DMS53 treated with DMSO at 0.1 percent for 48 hours (cell line): Measurements from ENCODE around the gene PRDM11.
"Not testable (repeated sequence)": the region's sequence is repeated elsewhere in the genome, so short reads cannot be mapped to it uniquely, and the experiment has no call there.

ENCODE experiments used
- DNase-seq: peaks from one replicate; lab custom pipeline; 2025; ENCODE audit not compliant: unreplicated experiment; lab: John Stamatoyannopoulos, UW

Gene PRDM11

DNA sequence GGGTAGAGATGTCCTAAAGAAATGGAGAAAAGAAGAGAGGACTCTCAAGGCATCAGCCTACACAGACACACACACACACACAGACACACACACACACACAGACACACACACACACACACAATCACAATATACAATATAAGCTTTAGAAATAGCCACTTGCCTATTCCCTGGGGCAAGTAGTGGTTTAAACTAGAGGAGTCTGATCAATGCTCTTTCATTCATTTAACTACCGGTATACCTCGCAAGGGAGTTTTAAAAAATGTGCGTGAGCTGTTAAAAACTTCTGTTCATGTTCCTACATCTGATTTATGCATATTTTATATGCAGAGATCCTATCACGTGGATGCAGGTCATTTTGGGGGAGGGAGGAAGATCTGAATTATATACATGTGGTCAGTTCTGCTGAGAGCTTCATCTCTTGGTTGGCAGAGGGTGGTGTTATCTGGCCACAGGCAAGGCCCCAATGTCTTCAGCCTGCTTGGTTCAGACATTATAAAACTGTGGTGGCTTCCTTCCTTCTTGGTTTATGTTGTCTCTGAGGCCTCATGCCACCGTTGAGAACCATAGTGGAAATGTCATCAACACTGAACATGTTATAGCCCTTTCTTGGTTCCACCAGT, 83.1 kb downstream of the PRDM11 start:
- DNase-seq: no peak

DNA sequence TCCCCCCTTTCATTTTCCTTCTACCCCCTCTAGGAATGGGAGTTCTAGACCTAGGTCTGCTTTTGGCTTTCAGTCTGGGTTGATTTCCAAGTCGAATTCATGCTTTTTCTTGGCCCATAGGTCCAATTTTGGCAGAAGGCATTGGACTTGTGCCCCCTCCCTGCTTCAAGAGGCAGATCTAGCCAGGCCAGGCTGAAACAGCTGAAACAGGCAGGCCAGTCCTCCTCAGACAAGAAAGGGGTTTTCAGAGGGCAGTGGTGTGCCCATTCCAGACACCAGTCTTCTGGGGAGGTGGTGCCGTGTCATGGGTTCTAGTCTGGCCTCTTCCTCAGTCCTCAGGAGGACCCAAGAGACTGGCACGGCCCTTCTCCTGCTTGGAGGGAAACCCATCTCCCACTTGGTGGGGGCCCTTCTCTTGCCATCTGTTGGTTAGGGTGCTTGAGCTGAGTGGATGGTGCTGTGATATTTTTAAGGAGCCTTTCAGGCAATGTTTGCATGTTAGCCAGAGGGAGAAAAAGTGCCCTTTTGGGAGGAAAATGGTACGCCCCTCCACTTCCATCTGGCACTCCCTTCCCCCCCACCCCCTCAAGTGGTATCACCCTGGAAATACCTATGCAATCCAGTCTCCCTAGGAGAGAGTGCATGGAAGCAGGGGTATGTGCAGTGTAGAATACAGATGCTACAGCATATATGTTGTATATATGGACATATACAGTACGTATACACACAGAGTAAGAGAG, 86.1 kb downstream of the PRDM11 start:
- DNase-seq: no peak

DNA sequence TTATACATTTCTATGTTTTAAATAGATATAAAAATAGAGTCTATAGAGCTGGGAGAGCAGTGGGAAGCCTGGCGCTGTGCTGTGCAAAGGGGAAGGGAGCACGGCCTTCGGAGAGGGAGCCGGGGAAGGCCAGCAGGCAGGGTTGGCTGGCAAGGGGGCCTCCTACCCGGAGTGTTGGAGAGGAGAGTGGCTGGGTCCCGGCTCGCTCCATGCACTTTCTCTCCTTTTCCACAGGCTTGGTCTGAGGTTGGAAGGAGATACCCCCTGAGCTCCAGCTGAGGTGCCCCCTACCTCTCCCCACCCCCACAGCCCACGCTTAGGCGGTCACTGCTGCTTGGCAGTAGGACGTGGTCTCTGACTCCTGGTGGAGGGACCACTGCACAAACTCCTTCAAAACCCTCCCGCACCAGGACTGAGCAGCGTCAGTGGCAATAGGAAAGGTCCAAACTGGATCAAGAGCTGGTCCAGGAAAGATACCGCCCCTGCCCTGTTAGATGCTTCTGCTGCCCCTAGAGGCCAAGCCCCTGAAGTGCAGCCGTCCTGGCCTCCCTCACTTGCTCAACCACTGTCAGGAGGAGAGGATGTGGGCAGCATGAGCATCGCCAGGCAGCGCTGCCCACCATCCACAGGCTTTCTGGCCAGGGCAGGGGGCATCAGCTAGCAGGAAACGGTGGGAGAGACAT, 86.8 kb downstream of the PRDM11 start:
- DNase-seq: peak; percentile 21

DNA sequence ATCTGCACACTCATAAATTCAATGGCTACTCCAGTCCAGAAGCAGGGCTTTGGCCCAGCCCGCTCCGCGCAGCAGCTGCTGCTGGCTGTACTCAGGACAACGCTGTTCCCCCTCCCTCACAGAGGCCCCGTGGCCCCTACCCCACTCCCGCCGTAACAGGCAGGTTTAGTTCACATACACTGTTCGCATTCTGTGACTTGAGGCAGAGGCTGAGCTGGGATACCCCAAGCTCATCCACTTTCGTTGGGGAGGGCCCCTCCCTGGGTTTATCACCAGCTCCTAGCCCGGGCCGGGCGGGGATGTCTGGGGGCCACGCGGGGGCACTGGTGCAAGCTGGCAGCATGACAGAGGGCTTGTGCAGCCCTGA, 87.3 kb downstream of the PRDM11 start:
- DNase-seq: no peak

DNA sequence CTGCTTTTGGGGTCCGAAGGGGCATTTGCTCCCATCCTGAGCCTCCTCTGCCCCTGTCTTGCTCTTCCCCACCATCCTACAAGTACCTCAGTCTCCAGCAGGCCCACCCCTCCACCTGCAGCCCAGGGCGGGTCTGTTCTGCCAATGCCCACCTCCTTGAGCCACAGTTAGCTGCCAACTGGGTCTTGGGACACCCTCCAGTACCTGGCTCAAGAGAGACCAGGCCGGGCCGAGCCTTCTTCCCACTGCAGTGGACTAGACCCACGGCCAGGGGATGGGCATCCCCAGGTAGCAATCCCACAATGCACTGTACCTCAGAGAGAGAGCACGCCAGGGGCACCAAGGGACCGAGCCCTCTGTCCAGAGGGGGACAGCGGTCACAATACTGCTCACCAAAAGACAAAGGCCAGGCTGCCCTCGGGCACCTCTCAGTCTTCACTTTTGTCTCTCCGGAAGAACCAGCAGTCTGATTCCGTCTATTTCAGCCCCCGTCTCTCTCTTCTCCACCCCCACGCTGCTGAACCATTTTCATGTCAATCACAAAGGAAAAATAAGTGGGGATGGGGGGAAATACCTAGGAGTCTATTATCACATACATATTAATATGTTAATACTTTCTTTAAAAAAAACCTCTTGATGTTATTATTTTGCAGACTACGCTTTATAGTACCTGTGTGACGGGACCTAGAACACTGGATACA, 88.0 kb downstream of the PRDM11 start:
- DNase-seq: no peak

DNA sequence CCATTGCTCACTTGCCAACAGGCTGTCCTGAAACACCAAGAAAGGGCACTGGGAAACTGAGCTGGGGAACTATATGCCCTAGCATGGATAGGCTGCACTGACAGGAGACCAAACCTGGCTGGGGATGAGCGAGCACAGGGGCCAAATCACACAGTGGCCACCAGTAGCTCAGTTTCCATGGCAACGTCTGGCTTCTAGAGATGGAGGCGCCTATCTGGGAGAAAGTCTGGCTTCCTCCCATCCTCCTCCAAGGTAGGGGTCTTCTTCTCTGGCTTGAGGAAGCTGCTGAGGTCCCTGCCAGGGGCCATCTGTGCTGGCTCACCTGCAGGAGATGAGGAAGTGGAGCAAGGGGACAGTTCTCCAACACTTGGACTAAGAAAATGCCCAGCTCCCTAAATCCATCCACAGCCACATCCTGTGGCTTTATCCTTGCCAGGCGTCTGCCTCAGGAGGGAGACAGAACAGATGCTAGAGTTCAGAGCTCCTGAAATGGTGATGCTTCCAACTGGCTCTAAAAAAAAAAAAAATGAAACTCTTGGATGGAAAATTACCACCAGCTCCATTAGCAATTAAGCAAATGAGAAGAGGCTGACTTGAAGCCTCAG, 91.4 kb downstream of the PRDM11 start:
- DNase-seq: no peak

DNA sequence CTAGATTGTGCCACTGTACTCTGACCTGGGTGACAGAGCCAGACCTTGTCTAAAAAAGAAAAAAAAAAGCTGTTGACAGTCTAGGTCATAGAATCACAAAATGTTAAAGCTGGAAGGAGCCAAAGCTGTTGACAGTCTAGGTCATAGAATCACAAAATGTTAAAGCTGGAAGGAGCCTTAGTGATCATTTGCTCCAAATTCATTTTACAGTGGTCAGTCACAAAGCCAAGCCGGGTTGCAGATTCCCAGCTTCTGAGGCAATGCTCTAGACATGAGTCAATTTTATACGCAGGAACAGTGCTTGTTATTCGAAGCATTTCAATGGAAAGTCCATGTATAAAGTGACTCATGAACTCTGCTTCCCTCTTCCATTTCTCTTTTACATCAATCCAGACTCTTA, 92.3 kb downstream of the PRDM11 start:
- no peak for DNase-seq

DNA sequence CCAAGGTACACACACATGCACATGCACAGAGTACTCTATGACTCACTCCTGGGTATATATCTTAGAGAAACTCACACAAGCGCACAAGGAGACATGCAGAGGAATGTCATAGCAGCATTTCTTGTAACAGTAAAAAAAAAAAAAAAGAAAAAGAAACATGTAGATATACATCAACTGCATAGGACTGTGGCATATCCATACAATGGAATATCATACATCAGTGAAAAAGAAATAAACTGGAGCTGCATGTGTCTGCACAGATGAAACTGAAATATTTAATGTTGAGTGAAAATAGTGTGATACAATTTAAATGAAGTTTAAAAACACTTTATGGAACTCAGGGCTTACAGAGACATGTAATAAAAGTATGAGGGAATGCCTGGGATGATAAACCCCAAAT, 93.3 kb downstream of the PRDM11 start:
- DNase-seq: no peak

DNA sequence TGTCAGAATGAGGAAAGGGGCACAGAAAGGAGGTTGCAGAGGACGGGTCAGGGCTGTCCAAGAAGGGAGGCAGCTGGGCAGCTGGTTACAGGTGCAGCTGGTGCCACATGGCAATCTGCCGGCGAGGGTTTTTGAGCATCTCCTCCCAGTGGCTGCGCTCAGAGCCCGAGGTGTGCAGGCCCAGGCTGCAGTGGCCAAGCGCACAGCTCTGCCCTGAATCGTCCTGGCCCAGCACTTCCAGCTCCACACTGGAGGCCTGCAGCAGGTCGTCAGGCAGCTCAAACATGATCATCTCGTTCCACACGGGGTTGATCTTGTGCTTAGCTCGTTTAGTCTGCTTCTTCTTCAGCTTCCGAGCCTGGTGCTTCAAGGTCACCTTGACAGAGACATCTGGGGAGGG, 97.5 kb downstream of the PRDM11 start:
- no peak for DNase-seq

DNA sequence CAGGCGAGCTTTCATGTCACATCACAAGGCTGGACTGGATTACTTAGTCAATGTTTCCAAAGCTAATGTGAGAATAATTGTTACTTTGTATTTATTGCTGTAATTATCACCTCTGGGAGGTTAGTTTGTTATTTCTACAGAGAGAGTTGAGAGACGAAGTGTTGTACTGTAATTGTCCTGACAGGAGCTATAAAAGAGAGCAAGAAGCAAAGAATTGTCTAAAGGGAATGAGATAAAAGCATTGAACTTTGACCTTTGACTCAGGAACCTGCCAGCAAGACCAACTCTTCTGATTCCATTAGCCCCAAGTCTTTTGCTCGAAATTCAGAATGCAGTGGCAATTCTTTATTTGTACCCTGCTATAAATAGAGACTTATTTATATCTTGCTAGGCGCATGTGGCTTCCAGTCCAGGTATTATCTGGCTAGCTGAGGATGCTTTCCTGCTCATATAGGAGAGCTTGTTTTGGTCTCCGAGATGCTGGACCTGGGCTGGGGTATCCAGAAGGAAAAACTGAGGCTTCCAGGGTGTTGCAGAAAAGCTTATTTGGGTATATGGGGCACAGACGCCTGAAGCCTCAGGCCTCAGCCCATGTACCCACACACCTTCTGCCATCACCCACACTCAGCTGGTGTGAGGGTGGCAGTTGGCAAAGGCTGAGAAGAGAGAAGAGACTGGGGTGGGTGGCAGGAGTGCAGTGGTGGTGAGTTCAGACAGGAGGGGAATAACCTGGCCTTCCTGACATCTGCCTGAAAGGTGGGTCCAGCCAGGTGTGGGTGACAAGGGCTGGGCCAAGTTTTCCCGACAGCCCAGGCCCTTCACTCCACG, 99.0 kb downstream of the PRDM11 start:
- DNase-seq: no peak

DNA sequence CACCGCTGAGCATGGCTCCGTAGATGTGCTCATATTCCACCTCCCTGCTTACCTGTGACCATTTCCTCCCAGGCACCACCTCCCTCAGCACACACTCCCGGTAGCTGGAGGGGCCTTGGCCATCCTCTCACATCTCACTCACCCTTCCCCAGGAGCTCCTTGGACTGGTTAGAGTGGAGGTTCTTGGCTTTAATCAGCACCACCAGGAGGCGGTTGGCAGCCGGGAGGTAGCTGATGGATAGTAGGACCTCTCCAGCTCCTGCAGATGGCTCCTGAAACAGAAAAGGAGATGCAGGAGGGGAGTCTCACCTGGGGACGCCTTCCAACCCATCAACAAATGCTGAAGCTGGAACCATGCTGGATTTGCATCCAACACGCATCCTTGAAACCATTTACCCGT, 99.8 kb downstream of the PRDM11 start:
- no peak for DNase-seq

DNA sequence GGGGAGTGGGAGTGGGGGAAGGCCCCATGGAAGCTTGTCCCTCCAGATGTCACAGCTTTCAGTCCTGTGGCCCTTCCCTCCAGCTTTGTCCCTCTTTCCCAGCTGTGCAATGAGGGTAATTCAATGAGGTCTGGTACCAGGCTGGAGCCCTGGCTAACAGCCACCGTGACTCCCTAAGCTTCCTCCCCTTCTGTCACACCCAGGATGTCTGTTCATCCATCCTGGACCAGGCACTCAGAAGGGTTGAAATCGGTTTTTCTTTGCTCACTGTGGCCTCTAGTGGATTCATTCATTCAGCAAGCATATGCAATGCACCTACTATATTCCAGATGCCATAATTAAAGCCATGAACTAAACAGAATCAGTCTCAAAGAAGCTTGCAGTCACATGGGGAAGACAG, 101.0 kb downstream of the PRDM11 start:
- no peak for DNase-seq

DNA sequence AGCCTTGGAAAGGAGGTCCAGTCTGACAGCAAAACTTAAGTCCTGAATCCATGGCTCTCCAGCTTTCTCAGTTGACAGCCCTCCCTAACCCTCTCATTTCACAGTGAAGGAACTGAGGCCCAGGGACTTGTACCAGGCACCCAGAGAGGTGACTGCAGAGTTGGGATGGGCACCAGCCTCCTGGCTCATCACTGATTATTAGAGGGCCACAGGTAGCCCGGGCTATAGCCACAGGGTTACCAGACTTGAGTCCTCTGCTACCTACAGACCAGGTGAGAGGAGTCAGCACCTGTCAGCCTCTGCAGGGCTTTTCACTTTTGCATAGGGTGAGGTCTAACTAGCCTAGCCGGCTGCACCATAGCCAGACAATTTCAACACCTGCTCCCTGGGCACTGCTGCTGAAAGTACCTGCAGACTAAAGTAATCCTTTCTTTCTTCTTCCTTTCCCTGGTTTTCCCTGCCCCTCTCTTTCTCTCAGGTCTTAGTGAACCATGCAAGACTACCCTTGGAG, 102.1 kb downstream of the PRDM11 start:
- DNase-seq: no peak

DNA sequence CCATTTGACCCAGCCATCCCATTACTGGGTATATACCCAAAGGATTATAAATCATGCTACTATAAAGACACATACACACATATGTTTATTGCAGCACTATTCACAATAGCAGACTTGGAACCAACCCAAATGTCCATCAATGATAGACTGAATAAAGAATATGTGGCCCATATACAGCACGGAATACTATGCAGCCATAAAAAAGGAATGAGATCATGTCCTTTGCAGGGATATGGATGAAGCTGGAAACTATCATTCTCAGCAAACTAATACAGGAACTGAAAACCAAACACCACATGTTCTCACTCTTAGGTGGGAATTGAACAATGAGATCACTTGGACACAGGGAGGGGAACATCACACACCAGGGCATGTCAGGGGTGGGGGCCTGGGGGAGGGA, 102.9 kb downstream of the PRDM11 start:
- DNase-seq: not testable (repeated sequence)

DNA sequence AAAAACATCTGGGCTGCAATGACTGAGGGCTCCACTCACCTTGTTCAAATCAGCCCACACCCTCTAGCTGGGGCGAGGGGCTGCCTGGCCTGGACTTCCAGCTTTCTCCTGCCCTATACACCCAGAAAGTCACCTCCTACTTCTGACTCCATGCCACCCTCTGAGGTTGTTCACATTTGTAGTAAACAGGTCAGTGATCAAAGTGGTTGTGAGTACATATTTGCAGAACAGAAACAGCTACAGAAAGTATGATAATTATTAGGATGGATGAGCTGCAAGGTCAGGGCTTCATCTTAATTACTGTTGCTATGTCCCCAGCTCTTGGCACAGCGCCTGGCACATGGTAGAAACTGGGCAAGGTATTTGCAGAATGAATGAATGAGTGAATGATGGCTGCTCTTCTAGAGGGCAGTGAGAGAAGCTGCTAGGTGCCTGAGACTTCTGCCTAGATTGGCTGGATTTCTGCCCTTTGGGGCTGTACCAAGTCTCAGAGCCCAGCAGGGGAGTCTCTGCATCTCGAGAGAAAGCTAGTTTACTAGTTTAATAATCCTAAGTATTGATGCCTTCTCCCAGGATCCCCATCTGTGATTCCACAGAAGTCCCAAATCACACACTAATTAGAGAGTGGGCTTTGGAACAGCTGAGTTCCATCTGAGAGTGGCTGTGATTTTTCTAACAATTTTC, 103.7 kb downstream of the PRDM11 start:
- no peak for DNase-seq

DNA sequence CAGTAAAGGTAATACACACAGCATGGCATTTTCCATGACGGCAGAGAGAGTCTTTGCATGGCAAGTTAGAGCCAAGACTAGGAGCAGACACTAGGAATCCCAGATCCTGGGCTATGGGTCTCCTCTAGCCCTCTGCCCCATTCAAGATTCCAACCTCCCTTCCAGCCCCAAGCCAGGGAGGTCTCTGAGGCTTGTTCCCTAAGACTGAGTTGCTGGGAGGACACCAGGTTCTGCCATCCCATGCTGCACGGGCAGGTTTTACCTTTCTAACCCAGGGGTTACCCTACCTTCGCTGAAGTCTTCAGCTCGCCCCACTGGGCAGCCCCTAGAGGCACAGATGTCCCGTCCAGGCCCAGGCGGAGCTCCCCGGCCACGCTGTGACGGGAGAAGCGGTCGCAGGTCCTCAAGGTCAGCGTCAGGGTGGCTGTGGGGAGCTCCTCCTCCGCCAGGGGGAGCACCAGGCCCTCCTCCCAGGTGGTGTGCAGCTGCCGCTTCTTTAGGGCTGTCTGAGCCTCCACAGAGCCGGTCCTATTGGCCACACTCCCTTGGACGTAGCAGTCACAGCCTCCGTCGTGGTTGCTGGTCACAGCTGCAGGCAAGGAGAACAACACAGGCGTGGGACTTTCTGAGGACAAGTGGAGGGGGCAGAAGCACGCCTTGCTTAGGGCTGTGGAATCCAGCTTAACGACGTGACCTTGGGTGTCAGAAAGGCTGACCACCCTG, 105.9 kb downstream of the PRDM11 start:
- peak; percentile 33 for DNase-seq

DNA sequence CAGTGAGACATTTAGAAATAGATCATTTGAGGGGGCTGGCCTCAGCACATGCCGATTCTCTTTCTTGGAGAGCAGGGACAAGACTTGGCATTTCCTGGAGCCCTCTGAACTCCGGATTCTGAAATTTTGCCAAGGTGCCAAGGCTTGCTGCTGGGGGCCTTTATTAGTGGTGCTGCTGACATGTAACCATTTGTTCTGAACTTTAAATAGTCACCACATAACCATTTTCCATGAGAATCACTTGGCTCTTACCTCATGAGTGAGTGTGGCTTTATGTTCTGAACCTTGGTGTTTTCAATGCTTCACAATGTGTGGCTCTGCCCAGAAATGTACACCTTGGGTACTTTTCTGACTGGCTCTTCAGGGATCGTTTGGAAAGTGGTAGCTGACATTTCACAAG, 106.4 kb downstream of the PRDM11 start:
- DNase-seq: no peak

DNA sequence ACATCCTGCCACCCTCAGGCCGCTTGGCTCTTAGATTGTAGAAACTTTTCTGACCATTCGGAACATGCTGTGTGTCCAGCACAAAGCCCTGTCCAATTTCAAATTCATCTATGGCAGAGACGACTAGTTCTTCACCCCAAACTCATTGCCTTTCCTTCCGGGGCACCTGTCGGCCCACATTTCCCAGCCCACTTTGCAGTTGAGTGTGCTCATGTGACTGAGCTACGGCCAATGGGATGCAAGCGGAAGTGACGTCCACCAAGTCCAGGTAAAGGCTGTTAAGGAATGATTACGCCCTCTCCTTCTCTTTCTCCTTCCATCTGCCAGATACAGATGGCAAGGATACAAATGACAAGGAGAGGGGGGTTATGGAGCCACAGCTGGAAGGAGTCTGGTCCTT, 107.2 kb downstream of the PRDM11 start:
- DNase-seq: no peak

DNA sequence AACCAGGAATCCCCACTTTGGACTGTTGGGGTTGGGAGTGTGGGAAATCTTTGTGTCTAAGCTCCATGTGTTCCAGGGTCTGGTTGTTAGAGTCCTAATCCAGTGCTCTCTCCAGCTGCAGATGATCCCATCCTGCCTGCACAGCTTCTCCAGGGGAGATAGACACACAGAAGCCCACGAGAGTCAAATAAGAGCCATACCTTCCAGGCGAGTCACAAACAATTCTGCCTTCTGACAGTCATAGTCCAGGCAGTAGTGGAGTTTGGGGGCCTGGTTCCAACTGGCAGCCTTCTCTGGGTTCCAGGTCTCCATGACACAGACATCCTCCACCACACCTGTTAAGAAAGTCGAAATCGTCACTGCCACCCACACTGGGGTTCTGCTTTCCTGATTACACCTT, 107.6 kb downstream of the PRDM11 start:
- DNase-seq: no peak
